HepG2 (cell line): ENCODE data around the gene ARHGEF39. TPM values are rescaled to one million over a fixed set of nuclear protein-coding genes. Genes with fewer than 3 reads are reported as not detected.
A peak's percentile ranks its signal among the peaks of the same experiment; 100 is the strongest.

Experiments
- AKAP8 ChIP-seq: sonication (generic); formaldehyde crosslinking; IDR thresholded peaks from 2 replicates; pipeline ENCODE4 v1.5.1; 2020; ENCODE audit warnings: mild to moderate bottlenecking, missing genetic modification reagents
- CBX2 ChIP-seq, 2 experiments: fragments of 200-600 bp in 1 of 2; sonication (generic); formaldehyde crosslinking in 1 of 2; IDR thresholded peaks; 2 replicates each; pipeline versions ENCODE4 v1.7.0 to v1.8.1; 2018 to 2022; ENCODE audit warnings: low read depth in 2 of 2, low read length in 1 of 2, mild to moderate bottlenecking in 1 of 2, missing genetic modification reagents in 1 of 2
- CENPT ChIP-seq: sonication (generic); formaldehyde crosslinking; IDR thresholded peaks from 2 replicates; pipeline ENCODE4 v1.8.0; 2022; ENCODE audit warnings: low read depth, mild to moderate bottlenecking, moderate library complexity, missing genetic modification reagents
- ELF1 ChIP-seq: sonication (generic); formaldehyde crosslinking; IDR thresholded peaks from 2 replicates; pipeline ENCODE4 v1.4.0; 2020; ENCODE audit warnings: missing genetic modification reagents
- FOXK2 ChIP-seq: fragments of 450-650 bp; IDR thresholded peaks from 2 replicates; pipeline ENCODE4 v1.6.1; 2016
- HNRNPLL ChIP-seq: fragments of 200-400 bp; formaldehyde crosslinking; IDR thresholded peaks from 2 replicates; pipeline ENCODE4 v1.6.1; 2017; ENCODE audit warnings: mild to moderate bottlenecking, low read depth, low read length; ENCODE audit not compliant: poor library complexity, severe bottlenecking
- IRF2 ChIP-seq: IDR thresholded peaks from 2 replicates; pipeline ENCODE4 v1.6.1; 2018; ENCODE audit warnings: missing genetic modification reagents, missing compliant biosample characterization
- JARID2 ChIP-seq: sonication (generic); formaldehyde crosslinking; IDR thresholded peaks from 2 replicates; pipeline ENCODE4 v1.8.1; 2023; ENCODE audit warnings: missing genetic modification reagents, inconsistent platforms; ENCODE audit not compliant: insufficient replicate concordance
- KDM2A ChIP-seq: sonication (generic); formaldehyde crosslinking; IDR thresholded peaks from 2 replicates; pipeline ENCODE4 v1.4.0; 2020; ENCODE audit warnings: low read depth, missing genetic modification reagents, borderline replicate concordance
- MED13 ChIP-seq: sonication (generic); formaldehyde crosslinking; IDR thresholded peaks from 2 replicates; pipeline ENCODE4 v1.5.0; 2020; ENCODE audit warnings: missing genetic modification reagents
- MYNN ChIP-seq: sonication (generic); formaldehyde crosslinking; IDR thresholded peaks from 2 replicates; pipeline ENCODE4 v1.4.0; 2020; ENCODE audit warnings: mild to moderate bottlenecking, low read depth, missing genetic modification reagents
- NCOA2 ChIP-seq: sonication (generic); formaldehyde crosslinking; IDR thresholded peaks from 2 replicates; pipeline ENCODE4 v1.8.0; 2022; ENCODE audit warnings: inconsistent platforms
- SP2 ChIP-seq: sonication (generic); formaldehyde crosslinking; IDR thresholded peaks from 2 replicates; pipeline ENCODE4 v1.5.1; 2020; ENCODE audit warnings: mild to moderate bottlenecking, missing genetic modification reagents
- STAG1 ChIP-seq: sonication (generic); formaldehyde crosslinking; IDR thresholded peaks from 2 replicates; pipeline ENCODE4 v1.4.0; 2020; ENCODE audit warnings: missing genetic modification reagents
- TAF15 ChIP-seq: fragments of 200-400 bp; formaldehyde crosslinking; IDR thresholded peaks from one replicate; pipeline ENCODE4 v1.6.1; 2018; ENCODE audit warnings: mild to moderate bottlenecking, low read depth, low read length; ENCODE audit not compliant: poor library complexity, severe bottlenecking
- TCF7 ChIP-seq: sonication (generic); IDR thresholded peaks from 2 replicates; pipeline ENCODE4 v1.6.1; 2016; ENCODE audit warnings: antibody characterized with exemption, low read depth
- U2AF2 ChIP-seq: fragments of 200-400 bp; formaldehyde crosslinking; IDR thresholded peaks from 2 replicates; pipeline ENCODE4 v1.6.1; 2017; ENCODE audit warnings: low read depth, mild to moderate bottlenecking, low read length
- ZBTB3 ChIP-seq: sonication (generic); formaldehyde crosslinking; IDR thresholded peaks from 2 replicates; pipeline ENCODE4 v1.4.0; 2020; ENCODE audit warnings: low read depth, mild to moderate bottlenecking, moderate library complexity, missing genetic modification reagents, borderline replicate concordance
- ZNF160 ChIP-seq: sonication (generic); formaldehyde crosslinking; IDR thresholded peaks from 2 replicates; pipeline ENCODE4 v1.8.0; 2022; ENCODE audit warnings: mild to moderate bottlenecking, inconsistent platforms, missing genetic modification reagents
- ZNF251 ChIP-seq: sonication (generic); formaldehyde crosslinking; IDR thresholded peaks from 2 replicates; pipeline ENCODE4 v1.9.0; 2021; ENCODE audit warnings: mild to moderate bottlenecking, missing genetic modification reagents
- ZNF484 ChIP-seq: sonication (generic); formaldehyde crosslinking; IDR thresholded peaks from 2 replicates; pipeline ENCODE4 v1.5.1; 2020; ENCODE audit warnings: mild to moderate bottlenecking, low read depth, missing genetic modification reagents, borderline replicate concordance
- ZNF614 ChIP-seq: IDR thresholded peaks from 2 replicates; pipeline ENCODE4 v1.6.1; 2018; ENCODE audit warnings: missing biosample characterization, missing genetic modification reagents, inconsistent platforms, borderline replicate concordance
- ZNF816 ChIP-seq: sonication (generic); formaldehyde crosslinking; IDR thresholded peaks from 2 replicates; pipeline ENCODE4 v1.8.0; 2022; ENCODE audit warnings: missing genetic modification reagents, mild to moderate bottlenecking, borderline replicate concordance
- polyA plus RNA-seq, 8 experiments: library from polyadenylated mRNA; depleted of rRNA in 3 of 8; stranded (reverse) in 7 of 8; unstranded in 1 of 8; fragments of >200 nt; fragmentation: Illumina TruSeq in 4 of 8; extraction: Trizol in 4 of 8; gene quantifications; 2 replicates each; pipeline versions ENCODE4 v1.2.1 to v1.2.3, GENCODE V29; 2011 to 2016; ENCODE audit warnings: low read depth in 4 of 8, missing spikeins in 1 of 8, mixed read lengths in 1 of 8; ENCODE audit not compliant: insufficient read depth in 1 of 8
- total RNA-seq, 5 experiments: library from RNA; depleted of rRNA; stranded (reverse); fragments of >200 nt; fragmentation: Illumina TruSeq; extraction: Trizol; gene quantifications; 2 replicates each; pipeline ENCODE4 v1.2.3, GENCODE V29; 2016; ENCODE audit warnings: low read depth in 1 of 5
- TF ChIP-seq, protein P1 (sequence below): sonication (generic); formaldehyde crosslinking; IDR thresholded peaks from 2 replicates; pipeline ENCODE4 v1.5.1; 2020; ENCODE audit warnings: missing genetic modification reagents, mild to moderate bottlenecking, borderline replicate concordance
- TF ChIP-seq, protein P2 (sequence below): sonication (generic); formaldehyde crosslinking; IDR thresholded peaks from 2 replicates; pipeline ENCODE4 v1.8.1; 2023; ENCODE audit warnings: missing genetic modification reagents, inconsistent platforms, borderline replicate concordance
- TF ChIP-seq, protein P3 (sequence below): sonication (generic); formaldehyde crosslinking; IDR thresholded peaks from 2 replicates; pipeline ENCODE4 v1.4.0; 2020; ENCODE audit warnings: low read depth, mild to moderate bottlenecking, missing genetic modification reagents

ARHGEF39 gene
- total and polyA plus RNA-seq, 2 of the 13 experiments (the other 11 are each of a cell fraction or from before 2014, with no cell fraction given): 11.2 to 12.3 TPM

DNA sequence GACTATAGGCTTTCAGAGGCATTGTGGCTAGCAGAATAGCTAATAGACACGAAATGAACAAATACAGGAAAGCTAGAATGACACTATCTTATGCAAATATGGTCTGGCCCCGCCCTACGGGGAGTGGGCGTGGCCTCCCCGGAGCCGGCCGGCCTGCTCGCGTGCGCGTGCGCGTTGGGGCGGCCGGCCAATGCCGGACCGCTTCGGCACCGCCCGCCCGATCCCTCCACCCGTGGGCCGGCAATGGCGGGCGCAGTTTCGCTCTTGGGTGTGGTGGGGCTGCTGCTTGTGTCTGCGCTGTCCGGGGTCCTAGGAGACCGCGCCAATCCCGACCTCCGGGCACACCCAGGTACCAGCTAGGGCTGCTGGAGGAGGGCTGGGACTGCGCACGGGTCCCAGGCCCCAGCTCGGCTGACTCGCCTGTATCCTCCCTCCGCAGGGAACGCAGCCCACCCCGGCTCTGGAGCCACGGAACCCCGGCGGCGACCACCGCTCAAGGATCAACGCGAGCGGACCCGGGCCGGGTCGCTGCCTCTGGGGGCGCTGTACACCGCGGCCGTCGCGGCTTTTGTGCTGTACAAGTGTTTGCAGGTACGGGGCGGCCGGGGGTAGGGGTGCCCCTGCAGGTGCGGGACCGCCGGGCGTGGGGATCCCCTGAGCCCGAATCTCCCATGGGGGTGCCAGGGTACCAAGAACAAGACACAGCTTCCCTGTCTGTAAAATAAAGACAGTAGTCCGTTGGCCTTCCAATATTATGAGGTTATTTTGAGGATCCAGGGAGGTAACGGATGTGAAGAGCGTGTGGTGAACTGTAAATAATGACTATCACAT lies 6.6 kb downstream of the ARHGEF39 start, which contains the start of gene CCDC107 (continued):
- TF ChIP-seq TAF15 (no peak), U2AF2 (no peak), AKAP8 (CRISPR knock-in tag) (peak; percentile 72), KDM2A (peak; percentile 97), ZNF816 (0 out of 2 replicates have a peak, but pooled peaks have one; percentile 85), CENPT (CRISPR knock-in tag) (0 out of 2 replicates have a peak, but pooled peaks have one; percentile 51), JARID2 (CRISPR knock-in tag) (no peak), TCF7 (no peak), NCOA2 (peak; percentile 15; the same call in 1 of the 2 replicates), CBX2 (IDR thresholded peaks at IDR 0.05; ENCODE audit: low read depth, low read length) (no peak), CBX2 (CRISPR knock-in tag; IDR thresholded peaks at IDR 0.05; ENCODE audit: low read depth) (no peak), ZNF484 (CRISPR knock-in tag) (peak; percentile 87; the same call in 1 of the 2 replicates), ZNF160 (CRISPR knock-in tag) (no peak), ZNF614 (no peak), ZBTB3 (no peak; the same call in 1 of the 2 replicates), SP2 (no peak; the same call in 1 of the 2 replicates), IRF2 (CRISPR knock-in tag) (0 out of 2 replicates have a peak, but pooled peaks have one; percentile 17), MYNN (CRISPR knock-in tag) (no peak), ZNF251 (CRISPR knock-in tag) (no peak), MED13 (CRISPR knock-in tag) (no peak), STAG1 (peak; percentile 84), HNRNPLL (peak; percentile 88), ELF1 (CRISPR knock-in tag) (no peak), FOXK2 (no peak)
- TF ChIP-seq, protein P1, sequence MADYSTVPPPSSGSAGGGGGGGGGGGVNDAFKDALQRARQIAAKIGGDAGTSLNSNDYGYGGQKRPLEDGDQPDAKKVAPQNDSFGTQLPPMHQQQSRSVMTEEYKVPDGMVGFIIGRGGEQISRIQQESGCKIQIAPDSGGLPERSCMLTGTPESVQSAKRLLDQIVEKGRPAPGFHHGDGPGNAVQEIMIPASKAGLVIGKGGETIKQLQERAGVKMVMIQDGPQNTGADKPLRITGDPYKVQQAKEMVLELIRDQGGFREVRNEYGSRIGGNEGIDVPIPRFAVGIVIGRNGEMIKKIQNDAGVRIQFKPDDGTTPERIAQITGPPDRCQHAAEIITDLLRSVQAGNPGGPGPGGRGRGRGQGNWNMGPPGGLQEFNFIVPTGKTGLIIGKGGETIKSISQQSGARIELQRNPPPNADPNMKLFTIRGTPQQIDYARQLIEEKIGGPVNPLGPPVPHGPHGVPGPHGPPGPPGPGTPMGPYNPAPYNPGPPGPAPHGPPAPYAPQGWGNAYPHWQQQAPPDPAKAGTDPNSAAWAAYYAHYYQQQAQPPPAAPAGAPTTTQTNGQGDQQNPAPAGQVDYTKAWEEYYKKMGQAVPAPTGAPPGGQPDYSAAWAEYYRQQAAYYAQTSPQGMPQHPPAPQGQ (CRISPR knock-in tag): no peak
- TF ChIP-seq, protein P2, sequence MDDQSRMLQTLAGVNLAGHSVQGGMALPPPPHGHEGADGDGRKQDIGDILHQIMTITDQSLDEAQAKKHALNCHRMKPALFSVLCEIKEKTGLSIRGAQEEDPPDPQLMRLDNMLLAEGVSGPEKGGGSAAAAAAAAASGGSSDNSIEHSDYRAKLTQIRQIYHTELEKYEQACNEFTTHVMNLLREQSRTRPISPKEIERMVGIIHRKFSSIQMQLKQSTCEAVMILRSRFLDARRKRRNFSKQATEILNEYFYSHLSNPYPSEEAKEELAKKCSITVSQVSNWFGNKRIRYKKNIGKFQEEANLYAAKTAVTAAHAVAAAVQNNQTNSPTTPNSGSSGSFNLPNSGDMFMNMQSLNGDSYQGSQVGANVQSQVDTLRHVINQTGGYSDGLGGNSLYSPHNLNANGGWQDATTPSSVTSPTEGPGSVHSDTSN (CRISPR knock-in tag): no peak
- TF ChIP-seq, protein P3, sequence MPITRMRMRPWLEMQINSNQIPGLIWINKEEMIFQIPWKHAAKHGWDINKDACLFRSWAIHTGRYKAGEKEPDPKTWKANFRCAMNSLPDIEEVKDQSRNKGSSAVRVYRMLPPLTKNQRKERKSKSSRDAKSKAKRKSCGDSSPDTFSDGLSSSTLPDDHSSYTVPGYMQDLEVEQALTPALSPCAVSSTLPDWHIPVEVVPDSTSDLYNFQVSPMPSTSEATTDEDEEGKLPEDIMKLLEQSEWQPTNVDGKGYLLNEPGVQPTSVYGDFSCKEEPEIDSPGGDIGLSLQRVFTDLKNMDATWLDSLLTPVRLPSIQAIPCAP (CRISPR knock-in tag): no peak
